GM21447 (cell line): ENCODE measurements around the gene FANCM.
A peak's percentile ranks its signal among the peaks of the same experiment; 100 is the strongest.
"Not testable (repeated sequence)": the region's sequence is repeated elsewhere in the genome, so short reads cannot be mapped to it uniquely, and the experiment has no call there.

Source experiments
- ATAC-seq: cut with Tn5 transposase; IDR thresholded peaks from one replicate; pipeline ENCODE4 v1.9.1; 2021; ENCODE audit not compliant: unreplicated experiment

Gene FANCM

GRCh38 chr14:45136399-45136798, 669 bp downstream of the FANCM start:
- ATAC-seq = no peak

- no peak for ATAC-seq
Observed at GRCh38 chr14:45140661-45141187, 5.0 kb downstream of the FANCM start.

- ATAC-seq = not testable (repeated sequence)
Observed at GRCh38 chr14:45142083-45142482, 6.4 kb downstream of the FANCM start.

- ATAC-seq = peak; percentile 68
Observed at GRCh38 chr14:45144658-45145057, 8.9 kb downstream of the FANCM start.

- peak; percentile 56 for ATAC-seq
Observed at GRCh38 chr14:45145214-45145613, 9.5 kb downstream of the FANCM start.

GRCh38 chr14:45149602-45150001, 13.9 kb downstream of the FANCM start:
- no peak for ATAC-seq

- no peak for ATAC-seq
Observed at GRCh38 chr14:45150386-45150890, 14.7 kb downstream of the FANCM start.

- ATAC-seq = no peak
Observed at GRCh38 chr14:45156067-45156466, 20.3 kb downstream of the FANCM start.

GRCh38 chr14:45169906-45170305, 34.2 kb downstream of the FANCM start:
- ATAC-seq = no peak

GRCh38 chr14:45177076-45177475, 41.3 kb downstream of the FANCM start:
- no peak for ATAC-seq

- no peak for ATAC-seq
Observed at GRCh38 chr14:45181329-45181728, 45.6 kb downstream of the FANCM start.

GRCh38 chr14:45181806-45182205, 46.1 kb downstream of the FANCM start:
- no peak for ATAC-seq

GRCh38 chr14:45185100-45185814, 49.5 kb downstream of the FANCM start:
- ATAC-seq = no peak

GRCh38 chr14:45194964-45195363, 59.2 kb downstream of the FANCM start:
- no peak for ATAC-seq

- ATAC-seq = no peak
Observed at GRCh38 chr14:45198551-45198950, 62.8 kb downstream of the FANCM start.

GRCh38 chr14:45199230-45199629, 63.5 kb downstream of the FANCM start:
- ATAC-seq = no peak

GRCh38 chr14:45201905-45202304, 66.2 kb downstream of the FANCM start:
- peak; percentile 65 for ATAC-seq

GRCh38 chr14:45204241-45204640, 68.5 kb downstream of the FANCM start:
- ATAC-seq = no peak

- ATAC-seq = no peak
Observed at GRCh38 chr14:45210159-45210558, 74.4 kb downstream of the FANCM start.

GRCh38 chr14:45211295-45211694, 75.6 kb downstream of the FANCM start:
- no peak for ATAC-seq

- ATAC-seq = no peak
Observed at GRCh38 chr14:45212231-45212630, 76.5 kb downstream of the FANCM start.

GRCh38 chr14:45213716-45214115, 78.0 kb downstream of the FANCM start:
- ATAC-seq = not testable (repeated sequence)

GRCh38 chr14:45214341-45214740, 78.6 kb downstream of the FANCM start:
- not testable (repeated sequence) for ATAC-seq
